ENCODE data around the gene PLA2G4E. TPM values are rescaled to one million over a fixed set of nuclear protein-coding genes. Genes with fewer than 3 reads are reported as not detected.

Gene PLA2G4E
- total RNA-seq, 1 donor from 2014 or later, result not detected

DNA sequence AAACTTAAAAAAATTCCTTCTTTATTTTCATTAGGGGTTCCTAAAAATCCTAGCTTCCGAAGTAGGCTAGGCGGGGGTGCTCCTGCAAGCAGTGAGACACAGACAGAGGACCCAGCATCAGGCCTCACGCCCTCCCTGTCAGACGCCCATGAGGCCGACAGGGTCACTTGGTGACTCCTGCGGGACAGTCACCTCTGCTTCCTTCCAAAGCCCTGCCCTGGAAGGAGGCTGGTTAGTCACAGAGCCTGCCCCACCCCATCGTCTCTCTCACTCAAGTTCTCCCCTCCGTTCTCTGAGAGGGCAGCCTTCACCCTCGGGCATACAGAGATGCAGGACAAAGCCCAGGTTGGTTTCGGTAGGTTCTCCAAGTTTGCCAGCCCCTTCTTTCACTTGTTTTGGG lies 87.1 kb downstream of the PLA2G4E start:
- Mint-ChIP-seq H3K4me3 (no peak overlapping the region), H3K4me1 (ENCODE audit: low read depth) (peaks cover 78% of the 10 kb centered on the region), H3K36me3 (ENCODE audit: low read depth) (peaks cover 10% of the 10 kb centered on the region), H3K9me3 (no peaks in the 10 kb centered on the region), H3K27ac (peak overlapping the region; percentile 100), H3K27me3 (ENCODE audit: insufficient read depth) (no peaks in the 10 kb centered on the region)
- intact Hi-C loops (cut with micrococcal nuclease), result loop anchor here (10.0 kb wide), 2 partner anchors 261 to 439 kb away; partner anchors contain the start of gene ITPKA
- DNase-seq (ENCODE audit: low spot score), result no peak

DNA sequence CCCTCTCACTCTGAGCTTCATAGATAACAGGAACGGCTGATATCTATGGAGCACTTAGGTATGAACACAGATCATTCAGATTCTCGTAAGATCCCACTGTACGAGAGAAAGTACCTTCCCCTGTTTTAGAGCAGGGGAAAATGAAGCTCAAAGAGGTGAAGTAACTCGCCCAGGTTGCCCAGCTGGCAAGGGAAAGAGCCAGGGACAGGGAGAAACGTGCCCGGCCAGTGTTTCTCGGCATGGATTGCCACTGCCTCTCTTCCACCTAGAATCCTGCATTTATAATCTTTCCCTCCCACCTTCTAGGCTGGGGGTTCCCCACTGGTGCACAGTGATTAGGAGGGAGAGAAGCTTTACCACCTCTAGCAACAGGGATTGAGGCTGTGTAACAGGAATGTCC lies 87.5 kb downstream of the PLA2G4E start:
- peak overlapping the region; percentile 52 for H3K27ac Mint-ChIP-seq
- H3K9me3 Mint-ChIP-seq, result no peaks in the 10 kb centered on the region
- peaks cover 76% of the 10 kb centered on the region for H3K4me1 Mint-ChIP-seq (ENCODE audit: low read depth)
- H3K36me3 Mint-ChIP-seq (ENCODE audit: low read depth), result peaks cover 10% of the 10 kb centered on the region
- H3K4me3 Mint-ChIP-seq, result no peak overlapping the region
- intact Hi-C loops (cut with micrococcal nuclease), result loop anchor here (10.0 kb wide), 2 partner anchors 261 to 439 kb away; partner anchors contain the start of gene ITPKA
- DNase-seq (ENCODE audit: low spot score), result no peak
- H3K27me3 Mint-ChIP-seq (ENCODE audit: insufficient read depth), result no peaks in the 10 kb centered on the region

DNA sequence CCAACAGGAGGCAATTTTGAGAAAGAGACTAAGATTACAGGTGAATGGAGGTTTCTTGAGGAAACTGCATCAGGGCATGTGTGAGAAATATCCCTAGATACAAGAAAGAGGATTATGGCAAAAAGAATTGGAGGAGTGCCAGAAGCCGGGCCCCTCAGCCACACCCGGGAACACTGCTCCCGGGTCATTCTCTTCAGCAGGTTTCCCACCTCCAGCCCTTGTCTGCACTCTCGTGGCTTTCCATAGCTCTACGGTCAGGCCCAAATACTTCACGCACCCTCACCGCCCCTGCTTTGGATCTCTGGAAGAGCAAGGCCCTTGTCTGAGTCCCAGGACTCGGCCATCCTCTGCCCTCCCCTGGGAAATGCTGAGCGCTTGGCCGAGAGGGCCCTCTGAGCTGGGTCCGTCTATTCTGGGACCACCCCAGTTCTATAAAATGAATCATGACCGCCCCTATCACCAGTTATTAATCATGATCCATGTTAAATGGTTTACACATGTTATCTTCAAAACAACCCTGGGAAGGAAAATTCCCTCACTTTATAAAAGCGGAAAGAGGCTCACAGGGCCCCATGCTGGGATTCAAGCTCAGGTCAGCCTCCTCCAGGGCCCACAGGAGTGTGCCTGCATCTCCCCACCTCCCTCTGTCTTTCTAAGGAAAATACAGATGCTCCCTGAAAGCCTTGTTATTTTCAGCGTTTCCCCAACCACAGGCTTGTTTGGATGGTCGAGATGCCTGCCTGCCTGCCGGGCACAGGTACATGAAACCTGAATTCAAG lies 88.1 kb downstream of the PLA2G4E start:
- H3K27ac Mint-ChIP-seq, result no peak overlapping the region
- no peak for DNase-seq (ENCODE audit: low spot score)
- intact Hi-C loops (cut with micrococcal nuclease), result loop anchor here (10.0 kb wide), 2 partner anchors 262 to 438 kb away; partner anchors contain the start of gene ITPKA
- H3K27me3 Mint-ChIP-seq (ENCODE audit: insufficient read depth), result no peaks in the 10 kb centered on the region
- H3K4me3 Mint-ChIP-seq, result no peak overlapping the region
- peaks cover 10% of the 10 kb centered on the region for H3K36me3 Mint-ChIP-seq (ENCODE audit: low read depth)
- H3K4me1 Mint-ChIP-seq (ENCODE audit: low read depth), result peaks cover 70% of the 10 kb centered on the region
- no peaks in the 10 kb centered on the region for H3K9me3 Mint-ChIP-seq

DNA sequence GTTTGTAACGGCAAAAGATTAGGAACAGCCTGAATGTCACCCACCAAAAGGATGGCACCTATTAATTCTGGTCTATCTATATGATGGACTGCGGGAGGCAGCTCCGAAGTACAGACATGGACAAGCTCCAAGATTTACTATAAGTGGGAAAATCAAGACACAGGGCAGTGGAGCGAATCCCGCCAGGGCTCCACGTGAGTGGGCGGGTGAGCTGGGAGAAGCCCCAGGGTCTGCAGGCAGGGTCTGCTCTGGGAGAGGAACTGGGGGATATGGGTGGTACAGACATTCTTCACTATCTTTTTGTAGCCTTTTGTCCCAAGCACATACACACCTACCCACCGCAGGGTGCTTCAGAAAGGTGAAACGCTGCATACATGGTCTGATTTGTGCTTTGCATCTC lies 88.7 kb downstream of the PLA2G4E start:
- peaks cover 10% of the 10 kb centered on the region for H3K36me3 Mint-ChIP-seq (ENCODE audit: low read depth)
- intact Hi-C loops (cut with micrococcal nuclease), result loop anchor here (10.0 kb wide), 2 partner anchors 263 to 437 kb away; partner anchors contain the start of gene ITPKA
- no peaks in the 10 kb centered on the region for H3K27me3 Mint-ChIP-seq (ENCODE audit: insufficient read depth)
- peaks cover 64% of the 10 kb centered on the region for H3K4me1 Mint-ChIP-seq (ENCODE audit: low read depth)
- H3K27ac Mint-ChIP-seq, result no peak overlapping the region
- no peak overlapping the region for H3K4me3 Mint-ChIP-seq
- no peaks in the 10 kb centered on the region for H3K9me3 Mint-ChIP-seq
- no peak for DNase-seq (ENCODE audit: low spot score)

Other genes starting within 250 kb of the PLA2G4E start
- gene MAPKBP1, start 246.6 kb downstream of the PLA2G4E start, total RNA-seq, result 26.3 and 28.2 TPM in 2 replicates
- 14.2 and 17.8 TPM in 2 replicates for gene JMJD7, start 192.9 kb downstream of the PLA2G4E start, total RNA-seq
- gene PLA2G4B, start 182.2 kb downstream of the PLA2G4E start, total RNA-seq, result 6.0 and 6.7 TPM in 2 replicates
- gene SPTBN5, start 127.0 kb downstream of the PLA2G4E start, total RNA-seq, result 1.2 and 1.9 TPM in 2 replicates
- gene EHD4, start 48.5 kb downstream of the PLA2G4E start, total RNA-seq, result 29.5 and 30.1 TPM in 2 replicates
- not detected in 2 replicates for gene PLA2G4D, start 73.5 kb upstream of the PLA2G4E start, total RNA-seq
- gene PLA2G4F, start 135.6 kb upstream of the PLA2G4E start, total RNA-seq, result not detected in 2 replicates
- 63.8 and 66.0 TPM in 2 replicates for gene VPS39, start 187.3 kb upstream of the PLA2G4E start, total RNA-seq

Measured in activated T-helper 1 cell treated with anti-CD3 and anti-CD28 coated beads, Interleukin-12 subunit alpha, Interleukin-12 subunit beta, Interleukin-2, Interleukin-4 antibody, amounts not matched to agents 30 ng/mL and 10 ng/mL and 1 ng/mL, durations not matched to agents 14 hours and 24 hours and 36 hours (primary cell).